ENCODE results near the gene RNU6-7. TPM values are rescaled to one million over a fixed set of nuclear protein-coding genes. Genes with fewer than 3 reads are reported as not detected.

RNU6-7 gene
- total RNA-seq, 2 donors from 2014 or later, result not detected

Other genes with a start within 250 kb of the RNU6-7 start
- gene ARHGAP5, start 124.7 kb upstream of the RNU6-7 start, total RNA-seq, result 10 to 100 TPM; 25.9 to 26.9 TPM
- gene RNU6-8, start 1.2 kb downstream of the RNU6-7 start, total RNA-seq, result not detected
- gene AKAP6, start 127.3 kb downstream of the RNU6-7 start, total RNA-seq, result under 1 TPM in 1 of 2 donors, not detected in 1; 0.31 TPM